Measurements from ENCODE around the gene CNGB1.

The CNGB1 gene

GRCh38 chr16:57960310-57960709, 10.6 kb downstream of the CNGB1 start:
- Histone ChIP-seq H2AK5ac (ENCODE audit: low read length) (no peak overlapping the region), H4K8ac (ENCODE audit: low read depth, low read length) (no peak overlapping the region), H3K79me1 (ENCODE audit: low read length) (peaks cover 12% of the 10 kb centered on the region), H2BK12ac (ENCODE audit: low read length) (no peak overlapping the region), H2BK5ac (ENCODE audit: low read depth, low read length, poor library complexity) (no peak overlapping the region), H2AFZ (ENCODE audit: insufficient read depth, low read length, poor library complexity) (no peak overlapping the region), H3K9me3 (ENCODE audit: insufficient read depth, low read depth, low read length) (no peaks in the 10 kb centered on the region), H3K4me2 (ENCODE audit: low read length) (no peak overlapping the region), H3K4ac (ENCODE audit: low read depth, low read length) (no peak overlapping the region), H3K36me3 (ENCODE audit: control insufficient read depth in 1 of 2, insufficient read depth in 2 of 2, low read length in 2 of 2) (no peaks in the 10 kb centered on the region), H3K9ac (ENCODE audit: low read length) (no peak overlapping the region), H2BK120ac (ENCODE audit: insufficient read depth, low read length, poor library complexity) (no peak overlapping the region), H4K91ac (ENCODE audit: low read depth, low read length) (peak overlapping the region; percentile 29), H3K79me2 (ENCODE audit: control insufficient read depth, insufficient read depth, low read length, poor library complexity) (peaks cover 2% of the 10 kb centered on the region), H3K23ac (ENCODE audit: low read length) (no peak overlapping the region), H3K14ac (ENCODE audit: low read length) (no peak overlapping the region), H3K27ac (ENCODE audit: low read depth, low read length) (no peak overlapping the region), H4K12ac (ENCODE audit: low read depth, low read length) (no peak overlapping the region), H3K27me3 (ENCODE audit: insufficient read depth, low read length) (no peaks in the 10 kb centered on the region), H3K4me3 (ENCODE audit: low read depth, low read length) (no peak overlapping the region), H3K18ac (ENCODE audit: low read length) (peak overlapping the region; percentile 38), H3K4me1 (ENCODE audit: control insufficient read depth in 1 of 2, insufficient read depth in 2 of 2, low read length in 2 of 2) (peaks cover 26 to 27% of the 10 kb centered on the region in 2 experiments)
- DNase-seq: no peak
- WGBS (ENCODE audit: extremely low coverage, insufficient coverage, insufficient read length): no CpG with 5 or more reads among the region's 10 CpGs

GRCh38 chr16:57959804-57960203, 11.1 kb downstream of the CNGB1 start:
- Histone ChIP-seq H3K9ac (ENCODE audit: low read length) (no peak overlapping the region), H3K79me1 (ENCODE audit: low read length) (peaks cover 12% of the 10 kb centered on the region), H3K9me3 (ENCODE audit: insufficient read depth, low read depth, low read length) (no peaks in the 10 kb centered on the region), H3K4ac (ENCODE audit: low read depth, low read length) (no peak overlapping the region), H3K27ac (ENCODE audit: low read depth, low read length) (peak overlapping the region; percentile 4), H3K27me3 (ENCODE audit: insufficient read depth, low read length) (no peaks in the 10 kb centered on the region), H2BK12ac (ENCODE audit: low read length) (peak overlapping the region; percentile 60), H3K79me2 (ENCODE audit: control insufficient read depth, insufficient read depth, low read length, poor library complexity) (peaks cover 2% of the 10 kb centered on the region), H4K8ac (ENCODE audit: low read depth, low read length) (no peak overlapping the region), H3K14ac (ENCODE audit: low read length) (peak overlapping the region; percentile 15), H2BK120ac (ENCODE audit: insufficient read depth, low read length, poor library complexity) (peak overlapping the region; percentile 46), H3K23ac (ENCODE audit: low read length) (no peak overlapping the region), H3K4me3 (ENCODE audit: low read depth, low read length) (no peak overlapping the region), H4K91ac (ENCODE audit: low read depth, low read length) (peak overlapping the region; percentile 29), H3K36me3 (ENCODE audit: control insufficient read depth in 1 of 2, insufficient read depth in 2 of 2, low read length in 2 of 2) (no peaks in the 10 kb centered on the region), H2AK5ac (ENCODE audit: low read length) (no peak overlapping the region), H2AFZ (ENCODE audit: insufficient read depth, low read length, poor library complexity) (no peak overlapping the region), H4K12ac (ENCODE audit: low read depth, low read length) (no peak overlapping the region), H3K4me2 (ENCODE audit: low read length) (no peak overlapping the region), H3K4me1 (ENCODE audit: control insufficient read depth in 1 of 2, insufficient read depth in 2 of 2, low read length in 2 of 2) (peaks cover 26 to 27% of the 10 kb centered on the region in 2 experiments), H3K18ac (ENCODE audit: low read length) (peak overlapping the region; percentile 38), H2BK5ac (ENCODE audit: low read depth, low read length, poor library complexity) (no peak overlapping the region)
- no peak for DNase-seq
- WGBS (ENCODE audit: extremely low coverage, insufficient coverage, insufficient read length): no CpG with 5 or more reads among the region's 11 CpGs

GRCh38 chr16:57959121-57959520, 11.8 kb downstream of the CNGB1 start:
- Histone ChIP-seq H3K9me3 (ENCODE audit: insufficient read depth, low read depth, low read length) (no peaks in the 10 kb centered on the region), H3K79me2 (ENCODE audit: control insufficient read depth, insufficient read depth, low read length, poor library complexity) (peaks cover 2% of the 10 kb centered on the region), H3K14ac (ENCODE audit: low read length) (no peak overlapping the region), H4K91ac (ENCODE audit: low read depth, low read length) (no peak overlapping the region), H3K79me1 (ENCODE audit: low read length) (peaks cover 12% of the 10 kb centered on the region), H2BK12ac (ENCODE audit: low read length) (no peak overlapping the region), H2AK5ac (ENCODE audit: low read length) (no peak overlapping the region), H3K36me3 (ENCODE audit: control insufficient read depth in 1 of 2, insufficient read depth in 2 of 2, low read length in 2 of 2) (no peaks in the 10 kb centered on the region), H3K4me3 (ENCODE audit: low read depth, low read length) (no peak overlapping the region), H3K4ac (ENCODE audit: low read depth, low read length) (no peak overlapping the region), H3K18ac (ENCODE audit: low read length) (no peak overlapping the region), H3K23ac (ENCODE audit: low read length) (no peak overlapping the region), H3K27me3 (ENCODE audit: insufficient read depth, low read length) (no peaks in the 10 kb centered on the region), H2BK120ac (ENCODE audit: insufficient read depth, low read length, poor library complexity) (no peak overlapping the region), H3K4me1 (ENCODE audit: control insufficient read depth in 1 of 2, insufficient read depth in 2 of 2, low read length in 2 of 2) (peaks cover 26 to 27% of the 10 kb centered on the region in 2 experiments), H2AFZ (ENCODE audit: insufficient read depth, low read length, poor library complexity) (no peak overlapping the region), H2BK5ac (ENCODE audit: low read depth, low read length, poor library complexity) (no peak overlapping the region), H3K9ac (ENCODE audit: low read length) (no peak overlapping the region), H3K4me2 (ENCODE audit: low read length) (no peak overlapping the region), H4K8ac (ENCODE audit: low read depth, low read length) (no peak overlapping the region), H3K27ac (ENCODE audit: low read depth, low read length) (no peak overlapping the region), H4K12ac (ENCODE audit: low read depth, low read length) (no peak overlapping the region)
- whole genome bisulfite sequencing (ENCODE audit: extremely low coverage, insufficient coverage, insufficient read length): no CpG with 5 or more reads among the region's 8 CpGs
- DNase-seq: peak; percentile 25 to 64

- Histone ChIP-seq H3K4me3 (ENCODE audit: low read depth, low read length) (no peak overlapping the region), H2BK12ac (ENCODE audit: low read length) (peak overlapping the region; percentile 59), H3K4me2 (ENCODE audit: low read length) (no peak overlapping the region), H4K12ac (ENCODE audit: low read depth, low read length) (peak overlapping the region; percentile 23), H3K27me3 (ENCODE audit: insufficient read depth, low read length) (no peaks in the 10 kb centered on the region), H3K79me1 (ENCODE audit: low read length) (peaks cover 12% of the 10 kb centered on the region), H3K9me3 (ENCODE audit: insufficient read depth, low read depth, low read length) (no peaks in the 10 kb centered on the region), H3K4ac (ENCODE audit: low read depth, low read length) (peak overlapping the region; percentile 38), H3K36me3 (ENCODE audit: control insufficient read depth in 1 of 2, insufficient read depth in 2 of 2, low read length in 2 of 2) (no peaks in the 10 kb centered on the region), H2BK120ac (ENCODE audit: insufficient read depth, low read length, poor library complexity) (peak overlapping the region; percentile 55), H3K4me1 (ENCODE audit: control insufficient read depth in 1 of 2, insufficient read depth in 2 of 2, low read length in 2 of 2) (peaks cover 26 to 27% of the 10 kb centered on the region in 2 experiments), H4K91ac (ENCODE audit: low read depth, low read length) (peak overlapping the region; percentile 64), H2AK5ac (ENCODE audit: low read length) (peak overlapping the region; percentile 61), H2AFZ (ENCODE audit: insufficient read depth, low read length, poor library complexity) (no peak overlapping the region), H4K8ac (ENCODE audit: low read depth, low read length) (peak overlapping the region; percentile 77), H2BK5ac (ENCODE audit: low read depth, low read length, poor library complexity) (peak overlapping the region; percentile 18), H3K23ac (ENCODE audit: low read length) (no peak overlapping the region), H3K79me2 (ENCODE audit: control insufficient read depth, insufficient read depth, low read length, poor library complexity) (peaks cover 2% of the 10 kb centered on the region), H3K18ac (ENCODE audit: low read length) (peak overlapping the region; percentile 51), H3K27ac (ENCODE audit: low read depth, low read length) (no peak overlapping the region), H3K14ac (ENCODE audit: low read length) (peak overlapping the region; percentile 38), H3K9ac (ENCODE audit: low read length) (no peak overlapping the region)
- no CpG with 5 or more reads among the region's 6 CpGs for WGBS (ENCODE audit: extremely low coverage, insufficient coverage, insufficient read length)
- no peak for DNase-seq
Observed at GRCh38 chr16:57958544-57958943, 12.4 kb downstream of the CNGB1 start.

Measured in trophoblast cell (in vitro differentiated cells and primary cell).